Pancreas (tissue), 10 donors: ENCODE data around the gene GAPDH. TPM values are rescaled to one million over a fixed set of nuclear protein-coding genes. Genes with fewer than 3 reads are reported as not detected.
"Not testable (repeated sequence)": the region's sequence is repeated elsewhere in the genome, so short reads cannot be mapped to it uniquely, and the experiment has no call there.

Source experiments
- ATAC-seq, 4 donors: fragments of 200-7000 bp; cut with Tn5 transposase; one replicate each; pipeline versions ENCODE4 v1.8.0 to v1.9.1; 2020; ENCODE audit warnings: mild to moderate bottlenecking in 4 of 4, moderate library complexity in 4 of 4
- DNase-seq, 6 donors: peaks; one replicate each; pipeline ENCODE4 v3.0.0-alpha.2; 2020
- FAIRE-seq: peaks from 2 replicates; lab custom pipeline; 2012; peaks lifted over from hg19 to GRCh38; lab: Jason Lieb, UNC
- H3K27ac ChIP-seq, 4 donors: fragments of 200-600 bp; sonication (generic); 1 replicate in 3 of 4; 2 replicates in 1 of 4; pipeline versions ENCODE4 v1.5.0 to v1.8.0; 2020
- H3K27me3 ChIP-seq, 4 donors: fragments of 200-600 bp; one replicate each; pipeline ENCODE4 v1.8.0; 2021
- H3K36me3 ChIP-seq, 3 donors: fragments of 200-600 bp; sonication (generic) in 1 of 3; one replicate each; pipeline versions ENCODE4 v1.5.0 to v1.8.0; 2020 to 2021
- H3K4me1 ChIP-seq, 3 donors: fragments of 200-600 bp; one replicate each; pipeline ENCODE4 v1.8.0; 2021
- H3K4me3 ChIP-seq, 4 donors: fragments of 200-600 bp; sonication (generic) in 2 of 4; one replicate each; pipeline versions ENCODE4 v1.5.0 to v1.8.0; 2020 to 2021
- H3K9me3 ChIP-seq, 4 donors: fragments of 200-600 bp; one replicate each; pipeline ENCODE4 v1.8.0; 2021
- WGBS, 2 donors: extraction: QIAGEN DNeasy Blood & Tissue Kit; methylation state at CpG; one replicate each; pipeline ENCODE4 v1.1.7; 2013; 5-methylcytosine and 5-hydroxymethylcytosine counted together
- intact Hi-C, 3 donors: fragments of 100-400 bp; cut with DNase I; formaldehyde crosslinking; loops; one replicate each; pipeline versions ENCODE4 v1.11.1 to v1.14.2; 2022
- polyA plus RNA-seq, 2 donors: library from polyadenylated mRNA; stranded (reverse); fragments of 200-250 nt; gene quantifications; one replicate each; pipeline ENCODE4 v1.2.3, GENCODE V29; 2013
- total RNA-seq, 6 donors: library from RNA; stranded (reverse); fragmentation: NEBNext Ultra II Directional in 4 of 6; extraction: Animal tissue kit (Norgen Biotek cat#: 25700) in 4 of 6; gene quantifications; one replicate each; pipeline versions ENCODE4 v1.2.1 to v1.2.4, GENCODE V29; 2021 to 2023
- TF ChIP-seq, protein P1 (sequence below), 4 donors: fragments of 200-600 bp; sonication (generic) in 3 of 4; IDR thresholded peaks; one replicate each; pipeline versions ENCODE4 v1.5.0 to v1.8.0; 2021; ENCODE audit warnings: antibody characterized with exemption in 4 of 4
- donor health status: healthy with polysubstance abuse.
- donor health status: DM: no; HTN: no; CAD: no; lungs with moderate emphysema.
- donor health status: DM: no; HTN: no; CAD: no.
- donor health status: control.
- donor health status: control.
- donor health status: Bipolar disorder and iron deficiency.
- donor health status: DM: yes; HTN: yes; CAD: no.
- donor health status: DM: no; HTN: no; CAD: no.
- donor health status: DM: no; HTN: no; CAD: no.
- donor health status: DM: yes; HTN: yes; CAD: no.

Gene GAPDH
- total and polyA plus RNA-seq, 8 donors = 149 to 657 (median 401) TPM

DNA sequence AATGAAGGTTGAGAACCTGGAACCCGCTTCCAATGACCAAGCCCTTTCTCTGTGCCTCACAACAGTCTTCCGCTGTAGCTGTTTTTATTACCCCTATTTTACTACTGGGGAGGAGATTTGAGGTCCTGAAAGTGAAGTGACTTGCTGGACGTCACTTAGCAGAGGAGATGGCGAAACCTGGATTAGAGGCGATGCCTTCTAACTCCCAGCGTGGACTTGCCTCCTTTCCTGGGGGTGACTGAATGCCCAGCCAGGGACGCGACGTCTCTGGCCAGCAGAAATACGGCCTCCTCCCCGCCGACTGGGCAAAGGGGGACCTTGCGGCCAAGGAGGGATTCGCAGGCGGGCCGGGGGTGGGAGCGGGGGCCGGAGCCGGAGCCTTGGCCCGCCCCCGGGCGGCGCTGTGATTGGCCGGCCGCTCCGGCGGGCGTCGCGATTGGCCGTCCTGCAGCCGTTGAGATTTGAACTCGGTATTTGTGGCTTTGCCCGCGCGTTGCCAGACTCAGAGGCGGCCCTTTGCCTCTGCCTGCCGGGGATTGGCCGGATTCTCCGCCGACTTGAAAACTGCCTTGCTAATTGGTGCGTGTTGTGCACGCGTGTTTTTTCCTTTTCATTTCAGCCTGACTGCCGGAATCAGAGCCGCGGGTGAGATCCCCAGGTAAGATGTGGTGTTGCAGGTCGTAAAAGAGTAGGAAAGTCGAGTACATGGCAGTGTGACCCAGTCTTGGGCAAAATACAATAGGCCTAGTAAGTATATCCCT, 40.6 kb upstream of the GAPDH start, which contains the start of gene NCAPD2:
Gene NCAPD2, plus strand, starts transcription at position 606 of the 761 bp plus-strand sequence. CDS start 997 bp downstream, outside the sequence.
- TF ChIP-seq, protein P1, sequence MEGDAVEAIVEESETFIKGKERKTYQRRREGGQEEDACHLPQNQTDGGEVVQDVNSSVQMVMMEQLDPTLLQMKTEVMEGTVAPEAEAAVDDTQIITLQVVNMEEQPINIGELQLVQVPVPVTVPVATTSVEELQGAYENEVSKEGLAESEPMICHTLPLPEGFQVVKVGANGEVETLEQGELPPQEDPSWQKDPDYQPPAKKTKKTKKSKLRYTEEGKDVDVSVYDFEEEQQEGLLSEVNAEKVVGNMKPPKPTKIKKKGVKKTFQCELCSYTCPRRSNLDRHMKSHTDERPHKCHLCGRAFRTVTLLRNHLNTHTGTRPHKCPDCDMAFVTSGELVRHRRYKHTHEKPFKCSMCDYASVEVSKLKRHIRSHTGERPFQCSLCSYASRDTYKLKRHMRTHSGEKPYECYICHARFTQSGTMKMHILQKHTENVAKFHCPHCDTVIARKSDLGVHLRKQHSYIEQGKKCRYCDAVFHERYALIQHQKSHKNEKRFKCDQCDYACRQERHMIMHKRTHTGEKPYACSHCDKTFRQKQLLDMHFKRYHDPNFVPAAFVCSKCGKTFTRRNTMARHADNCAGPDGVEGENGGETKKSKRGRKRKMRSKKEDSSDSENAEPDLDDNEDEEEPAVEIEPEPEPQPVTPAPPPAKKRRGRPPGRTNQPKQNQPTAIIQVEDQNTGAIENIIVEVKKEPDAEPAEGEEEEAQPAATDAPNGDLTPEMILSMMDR (IDR thresholded peaks at IDR 0.05) = peak in 2 of 4 donors; percentile 8 to 16
- H3K4me1 ChIP-seq = peaks cover 7 to 16% (median 15%) of the 10 kb centered on the region in 3 donors
- H3K36me3 ChIP-seq = peaks cover 0 to under 1% (median 0%) of the 10 kb centered on the region in 3 donors
- DNase-seq = peak; percentile 89 to 95 (median 91)
- peak within 1 kb of the TSS; percentile 58 to 85 (median 76) for H3K4me3 ChIP-seq
- WGBS, 2 donors = 1% methylated on average over 48 to 49 of the region's 49 CpGs
- intact Hi-C loops = no loop called here
- peak within 1 kb of the TSS; percentile 76 to 94 (median 86) for H3K27ac ChIP-seq
- FAIRE-seq = no peak
- H3K27me3 ChIP-seq = no peaks in the 10 kb centered on the region
- no peaks in the 10 kb centered on the region for H3K9me3 ChIP-seq
- ATAC-seq = peak; percentile 94 to 98 (median 96)

DNA sequence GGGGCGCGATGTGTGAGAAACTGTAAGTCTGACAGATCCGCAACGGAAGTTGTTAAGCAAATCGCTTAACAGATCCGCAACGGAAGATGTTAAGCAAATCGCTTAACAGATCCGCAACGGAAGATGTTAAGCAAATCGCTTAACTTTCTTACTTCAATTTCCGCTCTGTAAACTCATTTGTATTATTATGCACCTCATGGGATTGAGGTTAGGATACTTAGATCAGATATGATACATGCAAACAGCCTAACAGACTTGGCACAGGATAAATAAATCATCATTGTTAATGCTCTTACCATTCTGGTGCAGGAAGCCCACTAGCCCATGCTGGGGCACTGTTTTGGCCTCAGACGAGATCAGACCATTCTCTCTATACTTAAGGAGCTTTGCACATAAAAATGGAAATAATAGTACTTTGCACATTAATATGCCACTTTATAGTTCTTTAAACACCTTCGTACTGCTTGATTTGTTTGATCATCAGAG, 40.0 kb upstream of the GAPDH start:
- TF ChIP-seq, protein P1 (IDR thresholded peaks at IDR 0.05) = no peak
- intact Hi-C loops = no loop called here
- WGBS, 2 donors = 1 to 2% methylated on average over 14 of the region's 14 CpGs
- FAIRE-seq (no peak), ATAC-seq (peak in 1 of 4 donors; percentile 8), DNase-seq (no peak)
- Histone ChIP-seq H3K4me1 (peaks cover 7 to 16% (median 15%) of the 10 kb centered on the region in 3 donors), H3K4me3 (peak overlapping the region; percentile 58 to 85 (median 76)), H3K36me3 (peaks cover 0 to 7% (median 0%) of the 10 kb centered on the region in 3 donors), H3K27ac (peak overlapping the region in 1 of 4 donors; percentile 94), H3K27me3 (no peaks in the 10 kb centered on the region), H3K9me3 (no peaks in the 10 kb centered on the region)

DNA sequence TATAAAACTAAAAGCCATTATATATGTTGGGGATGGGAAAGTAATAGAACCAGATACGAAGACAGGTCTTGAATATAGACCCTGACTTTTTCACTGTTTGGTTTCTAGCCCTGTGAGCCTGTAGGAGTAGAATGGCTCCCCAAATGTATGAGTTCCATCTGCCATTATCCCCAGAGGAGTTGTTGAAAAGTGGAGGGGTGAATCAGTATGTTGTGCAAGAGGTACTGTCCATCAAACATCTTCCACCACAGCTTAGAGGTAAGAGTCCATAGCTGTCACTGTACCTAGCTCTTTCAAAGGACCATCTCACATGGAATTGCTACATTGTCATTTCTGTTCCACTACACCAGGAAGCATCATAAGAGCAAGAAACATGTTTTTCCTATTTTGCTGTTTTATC, 39.3 kb upstream of the GAPDH start:
- 67 to 71% methylated on average over 1 of the region's 1 CpG for WGBS, 2 donors
- DNase-seq = no peak
- peaks cover 0 to 8% (median 0%) of the 10 kb centered on the region in 3 donors for H3K36me3 ChIP-seq
- no peak overlapping the region for H3K27ac ChIP-seq
- H3K4me1 ChIP-seq = peaks cover 7 to 16% (median 15%) of the 10 kb centered on the region in 3 donors
- ATAC-seq = no peak
- intact Hi-C loops = no loop called here
- FAIRE-seq = no peak
- no peaks in the 10 kb centered on the region for H3K27me3 ChIP-seq
- no peaks in the 10 kb centered on the region for H3K9me3 ChIP-seq
- peak overlapping the region in 1 of 4 donors; percentile 76 for H3K4me3 ChIP-seq
- TF ChIP-seq, protein P1 (IDR thresholded peaks at IDR 0.05) = no peak

DNA sequence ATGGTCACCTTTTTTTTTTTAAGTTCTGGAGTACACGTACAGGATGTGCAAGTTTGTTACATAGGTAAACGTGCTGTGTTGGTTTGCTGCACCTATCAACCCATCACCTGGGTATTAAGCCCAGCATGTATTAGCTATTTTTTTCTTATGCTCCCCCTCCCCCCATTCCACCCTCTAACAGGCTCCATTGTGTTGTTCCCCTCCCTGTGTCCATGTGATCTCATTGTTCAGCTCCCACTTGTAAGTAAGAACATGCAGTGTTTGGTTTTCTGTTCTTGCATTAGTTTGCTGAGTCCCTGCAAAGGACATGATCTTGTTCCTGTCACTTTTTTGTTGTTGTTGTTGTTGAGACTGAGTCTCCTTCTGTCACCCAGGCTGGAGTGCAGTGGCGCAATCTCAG, 37.0 kb upstream of the GAPDH start:
- WGBS, 2 donors = 79 to 86% methylated on average over 3 of the region's 3 CpGs
- H3K27me3 ChIP-seq, ATAC-seq, H3K9me3 ChIP-seq, DNase-seq, intact Hi-C loops, H3K4me3 ChIP-seq, FAIRE-seq, H3K27ac ChIP-seq, H3K36me3 ChIP-seq: not testable (repeated sequence)
- peaks cover 7 to 15% (median 13%) of the 10 kb centered on the region in 3 donors for H3K4me1 ChIP-seq

DNA sequence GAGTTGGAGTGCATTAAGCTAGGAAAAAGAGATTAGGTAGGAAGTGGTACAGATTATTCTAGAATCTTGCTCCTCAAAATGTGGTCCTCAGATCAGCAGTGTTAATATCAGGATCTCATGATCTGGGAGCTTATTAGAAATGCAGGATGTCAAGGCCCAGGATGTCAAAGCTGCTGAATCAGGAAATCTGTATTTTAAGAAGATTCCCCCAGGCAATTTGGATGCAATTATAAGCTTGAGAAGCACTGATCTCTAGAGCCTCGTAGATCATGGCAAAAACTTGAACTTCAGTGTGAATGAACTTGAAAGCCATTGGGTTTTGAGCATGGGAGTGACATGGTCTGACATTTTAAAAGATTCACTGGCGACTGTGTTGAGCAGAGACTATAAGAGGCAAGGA, 33.9 kb upstream of the GAPDH start:
- no peaks in the 10 kb centered on the region for H3K27me3 ChIP-seq
- DNase-seq (no peak), ATAC-seq (no peak), FAIRE-seq (no peak)
- intact Hi-C loops = no loop called here
- no peaks in the 10 kb centered on the region for H3K9me3 ChIP-seq
- H3K4me1 ChIP-seq = peaks cover 0 to 3% (median 2%) of the 10 kb centered on the region in 3 donors
- TF ChIP-seq, protein P1 (IDR thresholded peaks at IDR 0.05) = no peak
- no peak overlapping the region for H3K27ac ChIP-seq
- no peak overlapping the region for H3K4me3 ChIP-seq
- WGBS, 2 donors = 93 to 97% methylated on average over 2 of the region's 2 CpGs
- H3K36me3 ChIP-seq = peaks cover 0 to 8% (median 0%) of the 10 kb centered on the region in 3 donors
